ENCODE data around the gene CREB3L2. TPM values are rescaled to one million over a fixed set of nuclear protein-coding genes. Genes with fewer than 3 reads are reported as not detected.

Gene CREB3L2
- total and polyA plus RNA-seq, 2 of the 8 experiments (the other 6 are each of a cell fraction or from before 2014, with no cell fraction given): 14.4 to 48.3 TPM

GRCh38 chr7:137934941-137935883 is 66.7 kb downstream of the CREB3L2 start:
- no peak overlapping the region for H4K5ac ChIP-seq (ENCODE audit: insufficient read length, low read depth, low read length)
- H2BK12ac ChIP-seq (ENCODE audit: low read depth, low read length): no peak overlapping the region
- ChIA-PET POLR2A (ENCODE audit: partially characterized antibody) (interaction anchor here (1.3 kb wide), 1 partner anchor 19 kb away, joined by 3 read pairs; no protein-coding TSS in a partner anchor), CTCF (ENCODE audit: partially characterized antibody) (interaction anchor here (1.4 to 2.5 kb wide), 3 partner anchors 55 to 67 kb away, joined by 3 to 12 read pairs (median 4); partner anchors contain the start of gene CREB3L2)
- peaks cover 0 to 22% (median 2%) of the 10 kb centered on the region in 4 experiments; a peak in 3 of 7 replicates for H3K4me1 ChIP-seq (replicated peaks in 1 of 4; ENCODE audit: control insufficient read depth in 3 of 4, insufficient read depth in 4 of 4, low read length in 3 of 4)
- no peak overlapping the region for H3K4me3 ChIP-seq (ENCODE audit: extremely low read depth in 1 of 4, insufficient read depth in 2 of 4, low read depth in 3 of 4, low read length in 4 of 4)
- H3K4me2 ChIP-seq (ENCODE audit: insufficient read depth in 1 of 2, low read depth in 2 of 2, low read length in 2 of 2): no peak overlapping the region
- no peaks in the 10 kb centered on the region for H3K9me3 ChIP-seq (ENCODE audit: insufficient read depth in 2 of 2, low read depth in 1 of 2, low read length in 1 of 2)
- H3K4ac ChIP-seq (replicated peaks; ENCODE audit: insufficient read length, low read depth, low read length): no peak overlapping the region
- H2AK5ac ChIP-seq (ENCODE audit: low read depth, low read length): no peak overlapping the region
- H3K27ac ChIP-seq (ENCODE audit: low read depth, low read length): no peak overlapping the region
- H3K36me3 ChIP-seq (ENCODE audit: control insufficient read depth in 2 of 4, insufficient read depth in 4 of 4, low read length in 3 of 4): no peaks in the 10 kb centered on the region
- no peak overlapping the region for H3K23ac ChIP-seq (ENCODE audit: insufficient read length)
- H3K18ac ChIP-seq (ENCODE audit: extremely low read depth, low read length): no peak overlapping the region
- TF ChIP-seq ZNF274 (IDR thresholded peaks at IDR 0.05; ENCODE audit: borderline replicate concordance, extremely low read depth, low read length): no peak
- no peak overlapping the region for H4K8ac ChIP-seq (ENCODE audit: extremely low read depth, insufficient read depth, low read length)
- H2BK15ac ChIP-seq (ENCODE audit: low read length): no peak overlapping the region
- no peak overlapping the region for H2AFZ ChIP-seq (ENCODE audit: low read length)
- H2BK5ac ChIP-seq (ENCODE audit: low read depth, low read length): no peak overlapping the region
- H2BK20ac ChIP-seq (ENCODE audit: low read length): no peak overlapping the region
- 90% methylated on average over 8 of the region's 8 CpGs; no CpG with 5 or more reads in 1 of the 2 experiments for WGBS, 2 experiments (ENCODE audit: extremely low coverage in 1 of 2, insufficient coverage in 1 of 2, insufficient read length in 1 of 2, insufficient replicate concordance in 2 of 2, low coverage in 1 of 2, low lambda C conversion rate in 2 of 2, missing lambda C conversion rate in 1 of 2)
- H3K9ac ChIP-seq (replicated peaks in 1 of 4; ENCODE audit: extremely low read depth in 1 of 4, low read depth in 3 of 4, low read length in 3 of 4): no peak overlapping the region
- H3K79me2 ChIP-seq (ENCODE audit: control insufficient read depth in 1 of 2, insufficient read depth in 2 of 2, low read length in 2 of 2): peaks cover 3 to 58% of the 10 kb centered on the region in 2 experiments; a peak in 3 of 4 replicates
- H4K91ac ChIP-seq (replicated peaks; ENCODE audit: insufficient read length, low read length): no peak overlapping the region
- peaks cover 7% of the 10 kb centered on the region; the same call in 1 of the 2 replicates for H3K79me1 ChIP-seq (ENCODE audit: low read depth, low read length)
- H3K14ac ChIP-seq (ENCODE audit: insufficient read length): no peak overlapping the region
- no peak overlapping the region for H3K56ac ChIP-seq (replicated peaks; ENCODE audit: insufficient read length, low read depth, low read length)
- H3K27me3 ChIP-seq (replicated peaks in 1 of 4; ENCODE audit: control insufficient read depth in 3 of 4, extremely low read depth in 1 of 4, insufficient read depth in 3 of 4, low read length in 3 of 4): no peaks in the 10 kb centered on the region
- H4K20me1 ChIP-seq (replicated peaks in 1 of 2; ENCODE audit: control insufficient read depth in 1 of 2, insufficient read depth in 2 of 2, low read length in 2 of 2): no peaks in the 10 kb centered on the region
- FAIRE-seq: no peak
- no peak for DNase-seq (ENCODE audit: low read depth in 1 of 2, low spot score in 2 of 2)
- no peaks in the 10 kb centered on the region for H3K23me2 ChIP-seq (ENCODE audit: low read depth, low read length)
- H2BK120ac ChIP-seq (replicated peaks; ENCODE audit: low read depth, low read length): no peak overlapping the region
